HepG2 (cell line): ENCODE results near the gene DOK7. TPM values are rescaled to one million over a fixed set of nuclear protein-coding genes. Genes with fewer than 3 reads are reported as not detected.
A peak's percentile ranks its signal among the peaks of the same experiment; 100 is the strongest.

Experiments used
- AGO2 ChIP-seq: fragments of 200-400 bp; formaldehyde crosslinking; optimal IDR thresholded peaks from 2 replicates; pipeline ENCODE3; 2017; ENCODE audit warnings: mild to moderate bottlenecking, low read depth, low read length, moderate library complexity
- ATF1 ChIP-seq: IDR thresholded peaks from 2 replicates; pipeline ENCODE4 v1.6.1; 2016; ENCODE audit warnings: mild to moderate bottlenecking, control low read depth
- ELF3 ChIP-seq: IDR thresholded peaks from 2 replicates; pipeline ENCODE4 v1.6.1; 2016; ENCODE audit warnings: missing genetic modification reagents, missing compliant biosample characterization
- NFE2 ChIP-seq: sonication (generic); formaldehyde crosslinking; IDR thresholded peaks from 2 replicates; pipeline ENCODE4 v1.4.0; 2020; ENCODE audit warnings: missing genetic modification reagents
- RBM39 ChIP-seq: fragments of 200-400 bp; formaldehyde crosslinking; IDR thresholded peaks from one replicate; pipeline ENCODE4 v1.6.1; 2018; ENCODE audit warnings: antibody characterized with exemption, mild to moderate bottlenecking, low read depth, low read length; ENCODE audit not compliant: poor library complexity, severe bottlenecking
- SMC3 ChIP-seq: IDR thresholded peaks from 2 replicates; pipeline ENCODE4 v1.6.1; 2011; ENCODE audit warnings: low read length, improper control_type of control experiment
- TGIF2 ChIP-seq: IDR thresholded peaks from 2 replicates; pipeline ENCODE4 v1.6.1; 2016; ENCODE audit warnings: control low read depth, missing compliant biosample characterization
- ZFX ChIP-seq: sonication (generic); formaldehyde crosslinking; IDR thresholded peaks from 2 replicates; pipeline ENCODE4 v1.4.0; 2020; ENCODE audit warnings: mild to moderate bottlenecking, low read depth, missing genetic modification reagents, moderate library complexity
- ZNF251 ChIP-seq: sonication (generic); formaldehyde crosslinking; IDR thresholded peaks from 2 replicates; pipeline ENCODE4 v1.9.0; 2021; ENCODE audit warnings: mild to moderate bottlenecking, missing genetic modification reagents
- ZNF543 ChIP-seq: sonication (generic); formaldehyde crosslinking; IDR thresholded peaks from 2 replicates; pipeline ENCODE4 v1.4.0; 2020; ENCODE audit warnings: mild to moderate bottlenecking, missing genetic modification reagents
- ZSCAN29 ChIP-seq: sonication (generic); formaldehyde crosslinking; conservative IDR thresholded peaks from 2 replicates; pipeline ENCODE4 v1.4.0; 2020; ENCODE audit warnings: mild to moderate bottlenecking, missing genetic modification reagents
- polyA plus RNA-seq, 8 experiments: library from polyadenylated mRNA; depleted of rRNA in 3 of 8; stranded (reverse) in 7 of 8; unstranded in 1 of 8; fragments of >200 nt; fragmentation: Illumina TruSeq in 4 of 8; extraction: Trizol in 4 of 8; gene quantifications; 2 replicates each; pipeline versions ENCODE4 v1.2.1 to v1.2.3, GENCODE V29; 2011 to 2016; ENCODE audit warnings: low read depth in 4 of 8, missing spikeins in 1 of 8, mixed read lengths in 1 of 8; ENCODE audit not compliant: insufficient read depth in 1 of 8
- total RNA-seq, 5 experiments: library from RNA; depleted of rRNA; stranded (reverse); fragments of >200 nt; fragmentation: Illumina TruSeq; extraction: Trizol; gene quantifications; 2 replicates each; pipeline ENCODE4 v1.2.3, GENCODE V29; 2016; ENCODE audit warnings: low read depth in 1 of 5
- TF ChIP-seq, protein P1 (sequence below): sonication (generic); formaldehyde crosslinking; IDR thresholded peaks from 2 replicates; pipeline ENCODE4 v1.5.1; 2020; ENCODE audit warnings: mild to moderate bottlenecking, moderate library complexity, missing genetic modification reagents
- TF ChIP-seq, protein P2 (sequence below): sonication (generic); formaldehyde crosslinking; IDR thresholded peaks from 2 replicates; pipeline ENCODE4 v1.4.0; 2020; ENCODE audit warnings: missing genetic modification reagents
- TF ChIP-seq, protein P3 (sequence below): sonication (generic); formaldehyde crosslinking; IDR thresholded peaks from 2 replicates; pipeline ENCODE4 v1.5.0; 2020; ENCODE audit warnings: mild to moderate bottlenecking, missing genetic modification reagents
- TF ChIP-seq, protein P4 (sequence below): sonication (generic); formaldehyde crosslinking; IDR thresholded peaks from 2 replicates; pipeline ENCODE4 v1.8.0; 2022; ENCODE audit warnings: missing genetic modification reagents, mild to moderate bottlenecking, moderate library complexity, borderline replicate concordance

DOK7 gene
- total and polyA plus RNA-seq, 2 of the 13 experiments (the other 11 are each of a cell fraction or from before 2014, with no cell fraction given) = 0.03 to 0.07 TPM

DNA sequence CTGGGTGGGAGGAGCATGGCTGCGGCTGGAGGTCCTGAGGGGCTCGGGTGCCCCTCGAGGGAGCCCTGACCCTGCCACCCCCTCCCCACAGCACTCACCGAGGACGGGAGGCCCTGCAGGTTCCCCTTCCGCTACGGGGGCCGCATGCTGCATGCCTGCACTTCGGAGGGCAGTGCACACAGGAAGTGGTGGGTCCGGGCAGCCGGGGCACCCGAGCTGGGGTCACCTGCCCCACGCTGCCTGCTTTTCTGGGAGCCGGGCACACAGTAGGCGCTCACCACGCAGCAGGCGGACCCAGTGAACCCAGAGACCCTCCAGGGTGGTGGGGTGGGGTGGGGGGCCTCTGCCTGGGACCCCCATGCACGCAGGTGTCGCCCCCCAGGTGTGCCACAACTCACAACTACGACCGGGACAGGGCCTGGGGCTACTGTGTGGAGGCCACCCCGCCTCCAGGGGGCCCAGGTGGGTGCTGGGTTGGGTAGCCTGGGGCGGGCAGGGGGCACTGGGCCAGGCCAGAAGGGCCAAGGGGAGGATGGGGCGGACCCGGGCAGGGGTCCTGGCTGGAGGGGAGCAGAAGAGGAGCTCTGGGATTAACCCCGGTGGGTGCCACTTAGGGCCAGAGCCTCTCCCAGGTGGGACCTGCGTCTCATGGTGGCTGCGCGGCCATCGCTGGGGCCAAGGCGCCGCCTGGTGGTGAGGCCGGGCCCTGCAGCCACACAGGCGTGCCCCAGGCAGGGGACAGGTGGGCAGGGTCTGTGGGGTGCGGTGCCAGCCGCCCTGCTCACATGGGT, 20.0 kb upstream of the DOK7 start (continued):
- TF ChIP-seq, protein P1, sequence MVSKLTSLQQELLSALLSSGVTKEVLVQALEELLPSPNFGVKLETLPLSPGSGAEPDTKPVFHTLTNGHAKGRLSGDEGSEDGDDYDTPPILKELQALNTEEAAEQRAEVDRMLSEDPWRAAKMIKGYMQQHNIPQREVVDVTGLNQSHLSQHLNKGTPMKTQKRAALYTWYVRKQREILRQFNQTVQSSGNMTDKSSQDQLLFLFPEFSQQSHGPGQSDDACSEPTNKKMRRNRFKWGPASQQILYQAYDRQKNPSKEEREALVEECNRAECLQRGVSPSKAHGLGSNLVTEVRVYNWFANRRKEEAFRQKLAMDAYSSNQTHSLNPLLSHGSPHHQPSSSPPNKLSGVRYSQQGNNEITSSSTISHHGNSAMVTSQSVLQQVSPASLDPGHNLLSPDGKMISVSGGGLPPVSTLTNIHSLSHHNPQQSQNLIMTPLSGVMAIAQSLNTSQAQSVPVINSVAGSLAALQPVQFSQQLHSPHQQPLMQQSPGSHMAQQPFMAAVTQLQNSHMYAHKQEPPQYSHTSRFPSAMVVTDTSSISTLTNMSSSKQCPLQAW (CRISPR knock-in tag) = no peak
- TF ChIP-seq RBM39 = no peak
- no peak for TF ChIP-seq ATF1 (CRISPR knock-in tag)
- TF ChIP-seq ELF3 = peak; percentile 54; the same call in 1 of the 2 replicates
- peak; percentile 59 for TF ChIP-seq ZNF543 (CRISPR knock-in tag)
- peak; percentile 60; the same call in 1 of the 2 replicates for TF ChIP-seq ZFX (CRISPR knock-in tag)
- TF ChIP-seq, protein P2, sequence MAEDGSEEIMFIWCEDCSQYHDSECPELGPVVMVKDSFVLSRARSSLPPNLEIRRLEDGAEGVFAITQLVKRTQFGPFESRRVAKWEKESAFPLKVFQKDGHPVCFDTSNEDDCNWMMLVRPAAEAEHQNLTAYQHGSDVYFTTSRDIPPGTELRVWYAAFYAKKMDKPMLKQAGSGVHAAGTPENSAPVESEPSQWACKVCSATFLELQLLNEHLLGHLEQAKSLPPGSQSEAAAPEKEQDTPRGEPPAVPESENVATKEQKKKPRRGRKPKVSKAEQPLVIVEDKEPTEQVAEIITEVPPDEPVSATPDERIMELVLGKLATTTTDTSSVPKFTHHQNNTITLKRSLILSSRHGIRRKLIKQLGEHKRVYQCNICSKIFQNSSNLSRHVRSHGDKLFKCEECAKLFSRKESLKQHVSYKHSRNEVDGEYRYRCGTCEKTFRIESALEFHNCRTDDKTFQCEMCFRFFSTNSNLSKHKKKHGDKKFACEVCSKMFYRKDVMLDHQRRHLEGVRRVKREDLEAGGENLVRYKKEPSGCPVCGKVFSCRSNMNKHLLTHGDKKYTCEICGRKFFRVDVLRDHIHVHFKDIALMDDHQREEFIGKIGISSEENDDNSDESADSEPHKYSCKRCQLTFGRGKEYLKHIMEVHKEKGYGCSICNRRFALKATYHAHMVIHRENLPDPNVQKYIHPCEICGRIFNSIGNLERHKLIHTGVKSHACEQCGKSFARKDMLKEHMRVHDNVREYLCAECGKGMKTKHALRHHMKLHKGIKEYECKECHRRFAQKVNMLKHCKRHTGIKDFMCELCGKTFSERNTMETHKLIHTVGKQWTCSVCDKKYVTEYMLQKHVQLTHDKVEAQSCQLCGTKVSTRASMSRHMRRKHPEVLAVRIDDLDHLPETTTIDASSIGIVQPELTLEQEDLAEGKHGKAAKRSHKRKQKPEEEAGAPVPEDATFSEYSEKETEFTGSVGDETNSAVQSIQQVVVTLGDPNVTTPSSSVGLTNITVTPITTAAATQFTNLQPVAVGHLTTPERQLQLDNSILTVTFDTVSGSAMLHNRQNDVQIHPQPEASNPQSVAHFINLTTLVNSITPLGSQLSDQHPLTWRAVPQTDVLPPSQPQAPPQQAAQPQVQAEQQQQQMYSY (CRISPR knock-in tag) = no peak
- TF ChIP-seq NFE2 (CRISPR knock-in tag) = no peak
- TF ChIP-seq ZSCAN29 (CRISPR knock-in tag) = 0 out of 2 replicates have a peak, but pooled peaks have one; percentile 55
- TF ChIP-seq, protein P3, sequence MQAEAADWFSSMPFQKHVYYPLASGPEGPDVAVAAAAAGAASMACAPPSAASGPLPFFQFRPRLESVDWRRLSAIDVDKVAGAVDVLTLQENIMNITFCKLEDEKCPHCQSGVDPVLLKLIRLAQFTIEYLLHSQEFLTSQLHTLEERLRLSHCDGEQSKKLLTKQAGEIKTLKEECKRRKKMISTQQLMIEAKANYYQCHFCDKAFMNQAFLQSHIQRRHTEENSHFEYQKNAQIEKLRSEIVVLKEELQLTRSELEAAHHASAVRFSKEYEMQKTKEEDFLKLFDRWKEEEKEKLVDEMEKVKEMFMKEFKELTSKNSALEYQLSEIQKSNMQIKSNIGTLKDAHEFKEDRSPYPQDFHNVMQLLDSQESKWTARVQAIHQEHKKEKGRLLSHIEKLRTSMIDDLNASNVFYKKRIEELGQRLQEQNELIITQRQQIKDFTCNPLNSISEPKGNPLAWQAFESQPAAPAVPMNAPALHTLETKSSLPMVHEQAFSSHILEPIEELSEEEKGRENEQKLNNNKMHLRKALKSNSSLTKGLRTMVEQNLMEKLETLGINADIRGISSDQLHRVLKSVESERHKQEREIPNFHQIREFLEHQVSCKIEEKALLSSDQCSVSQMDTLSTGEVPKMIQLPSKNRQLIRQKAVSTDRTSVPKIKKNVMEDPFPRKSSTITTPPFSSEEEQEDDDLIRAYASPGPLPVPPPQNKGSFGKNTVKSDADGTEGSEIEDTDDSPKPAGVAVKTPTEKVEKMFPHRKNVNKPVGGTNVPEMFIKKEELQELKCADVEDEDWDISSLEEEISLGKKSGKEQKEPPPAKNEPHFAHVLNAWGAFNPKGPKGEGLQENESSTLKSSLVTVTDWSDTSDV (CRISPR knock-in tag) = no peak
- peak; percentile 56; the same call in 1 of the 2 replicates for TF ChIP-seq SMC3
- TF ChIP-seq, protein P4, sequence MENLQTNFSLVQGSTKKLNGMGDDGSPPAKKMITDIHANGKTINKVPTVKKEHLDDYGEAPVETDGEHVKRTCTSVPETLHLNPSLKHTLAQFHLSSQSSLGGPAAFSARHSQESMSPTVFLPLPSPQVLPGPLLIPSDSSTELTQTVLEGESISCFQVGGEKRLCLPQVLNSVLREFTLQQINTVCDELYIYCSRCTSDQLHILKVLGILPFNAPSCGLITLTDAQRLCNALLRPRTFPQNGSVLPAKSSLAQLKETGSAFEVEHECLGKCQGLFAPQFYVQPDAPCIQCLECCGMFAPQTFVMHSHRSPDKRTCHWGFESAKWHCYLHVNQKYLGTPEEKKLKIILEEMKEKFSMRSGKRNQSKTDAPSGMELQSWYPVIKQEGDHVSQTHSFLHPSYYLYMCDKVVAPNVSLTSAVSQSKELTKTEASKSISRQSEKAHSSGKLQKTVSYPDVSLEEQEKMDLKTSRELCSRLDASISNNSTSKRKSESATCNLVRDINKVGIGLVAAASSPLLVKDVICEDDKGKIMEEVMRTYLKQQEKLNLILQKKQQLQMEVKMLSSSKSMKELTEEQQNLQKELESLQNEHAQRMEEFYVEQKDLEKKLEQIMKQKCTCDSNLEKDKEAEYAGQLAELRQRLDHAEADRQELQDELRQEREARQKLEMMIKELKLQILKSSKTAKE (CRISPR knock-in tag) = 0 out of 2 replicates have a peak, but pooled peaks have one; percentile 1
- TF ChIP-seq AGO2 = no peak
- no peak for TF ChIP-seq ZNF251 (CRISPR knock-in tag)
- no peak for TF ChIP-seq TGIF2
